KMS-11 (cell line): Measurements from ENCODE around the gene MPC1.
A peak's percentile ranks its signal among the peaks of the same experiment; 100 is the strongest.

Experiments used
- H2AFZ ChIP-seq: fragments of 200-600 bp; sonication (generic); 2 replicates; pipeline ENCODE4 v1.6.1; 2016; ENCODE audit warnings: antibody characterized with exemption, mixed run types, low read depth
- H3K27ac ChIP-seq: fragments of 200-600 bp; sonication (generic); 2 replicates; pipeline ENCODE4 v1.6.1; 2016; ENCODE audit warnings: mild to moderate bottlenecking, mixed run types
- H3K27me3 ChIP-seq: fragments of 200-600 bp; sonication (generic); 2 replicates; pipeline ENCODE4 v1.6.1; 2017; ENCODE audit warnings: mild to moderate bottlenecking, low read depth, mixed run types, moderate library complexity; ENCODE audit not compliant: insufficient read depth
- H3K36me3 ChIP-seq: fragments of 200-600 bp; sonication (generic); 2 replicates; pipeline ENCODE4 v1.6.1; 2017; ENCODE audit warnings: mild to moderate bottlenecking, mixed run types; ENCODE audit not compliant: insufficient read depth
- H3K4me1 ChIP-seq: fragments of 200-600 bp; sonication (generic); 2 replicates; pipeline ENCODE4 v1.6.1; 2016; ENCODE audit warnings: mild to moderate bottlenecking, low read depth, mixed run types; ENCODE audit not compliant: poor library complexity, severe bottlenecking
- H3K4me2 ChIP-seq: fragments of 200-600 bp; sonication (generic); 2 replicates; pipeline ENCODE4 v1.7.0; 2016; ENCODE audit warnings: mild to moderate bottlenecking, mixed run types
- H3K4me3 ChIP-seq: fragments of 200-600 bp; sonication (generic); IDR thresholded peaks from 2 replicates; pipeline ENCODE4 v1.6.1; 2017; ENCODE audit warnings: low read depth, low read length, mixed read lengths; ENCODE audit not compliant: insufficient read depth
- H3K79me2 ChIP-seq: fragments of 200-600 bp; sonication (generic); 2 replicates; pipeline ENCODE4 v1.6.1; 2016; ENCODE audit warnings: low read depth, mixed run types; ENCODE audit not compliant: insufficient read depth
- H3K9ac ChIP-seq: fragments of 200-600 bp; sonication (generic); 2 replicates; pipeline ENCODE4 v1.6.1; 2016; ENCODE audit warnings: mild to moderate bottlenecking, mixed run types
- H4K20me1 ChIP-seq: fragments of 200-600 bp; sonication (generic); 2 replicates; pipeline ENCODE4 v1.6.1; 2016; ENCODE audit warnings: mild to moderate bottlenecking, mixed run types; ENCODE audit not compliant: insufficient read depth
- CTCF ChIP-seq: fragments of 200-600 bp; sonication (generic); conservative IDR thresholded peaks from 2 replicates; pipeline ENCODE4 v1.6.1; 2017; ENCODE audit warnings: low read depth, mild to moderate bottlenecking, antibody characterized with exemption, low read length, moderate library complexity, mixed read lengths

MPC1 gene

GRCh38 chr6:166419286-166419685 lies 36.5 kb upstream of the MPC1 start:
- Histone ChIP-seq H3K27ac (peak overlapping the region; percentile 78), H3K4me3 (no peak overlapping the region), H3K4me1 (peaks cover 52% of the 10 kb centered on the region), H4K20me1 (no peaks in the 10 kb centered on the region), H2AFZ (peak overlapping the region; percentile 69), H3K36me3 (no peaks in the 10 kb centered on the region), H3K4me2 (peak overlapping the region; percentile 69), H3K9ac (peak overlapping the region; percentile 32; the same call in 1 of the 2 replicates), H3K27me3 (no peaks in the 10 kb centered on the region), H3K79me2 (no peaks in the 10 kb centered on the region)
- no peak for TF ChIP-seq CTCF

GRCh38 chr6:166418691-166419143 lies 36.0 kb upstream of the MPC1 start:
- Histone ChIP-seq H2AFZ (peak overlapping the region; percentile 69; the same call in 1 of the 2 replicates), H3K36me3 (no peaks in the 10 kb centered on the region), H3K79me2 (no peaks in the 10 kb centered on the region), H3K27ac (peak overlapping the region; percentile 78), H3K4me1 (peaks cover 52% of the 10 kb centered on the region), H4K20me1 (no peaks in the 10 kb centered on the region), H3K4me2 (peak overlapping the region; percentile 69), H3K27me3 (no peaks in the 10 kb centered on the region), H3K4me3 (no peak overlapping the region), H3K9ac (peak overlapping the region; percentile 32; the same call in 1 of the 2 replicates)
- no peak for TF ChIP-seq CTCF

- TF ChIP-seq CTCF = no peak
- no peaks in the 10 kb centered on the region for H3K36me3 ChIP-seq
- no peaks in the 10 kb centered on the region for H3K79me2 ChIP-seq
- H3K4me3 ChIP-seq = no peak overlapping the region
- no peak overlapping the region for H3K27ac ChIP-seq
- no peaks in the 10 kb centered on the region for H4K20me1 ChIP-seq
- peak overlapping the region; percentile 23; the same call in 1 of the 2 replicates for H3K4me2 ChIP-seq
- peaks cover 52% of the 10 kb centered on the region for H3K4me1 ChIP-seq
- H3K9ac ChIP-seq = no peak overlapping the region
- no peak overlapping the region for H2AFZ ChIP-seq
- H3K27me3 ChIP-seq = no peaks in the 10 kb centered on the region
Measured at GRCh38 chr6:166417285-166417691, 34.5 kb upstream of the MPC1 start.

- Histone ChIP-seq H4K20me1 (no peaks in the 10 kb centered on the region), H2AFZ (no peak overlapping the region), H3K4me1 (peaks cover 55% of the 10 kb centered on the region), H3K4me3 (no peak overlapping the region), H3K9ac (no peak overlapping the region), H3K4me2 (no peak overlapping the region), H3K36me3 (no peaks in the 10 kb centered on the region), H3K27me3 (no peaks in the 10 kb centered on the region), H3K27ac (no peak overlapping the region), H3K79me2 (no peaks in the 10 kb centered on the region)
- TF ChIP-seq CTCF = no peak
Measured at GRCh38 chr6:166415833-166416347, 33.1 kb upstream of the MPC1 start.
